Kidney (tissue), 14 donors: ENCODE measurements around the gene ABI3BP. TPM values are rescaled to one million over a fixed set of nuclear protein-coding genes. Genes with fewer than 3 reads are reported as not detected.

Source experiments
- DNase-seq, 5 donors: peaks; one replicate each; pipeline ENCODE4 v3.0.0-alpha.2; 2013 to 2020
- FAIRE-seq: peaks from 2 replicates; lab custom pipeline; 2012; peaks lifted over from hg19 to GRCh38; lab: Jason Lieb, UNC
- H3K27ac ChIP-seq, 2 donors: one replicate each; pipeline ENCODE4 v1.7.0; 2013; ENCODE audit warnings: low read depth in 2 of 2, low read length in 2 of 2, inconsistent platforms in 1 of 2
- H3K27me3 ChIP-seq: one replicate; pipeline ENCODE4 v1.7.1; 2013; ENCODE audit warnings: low read length, inconsistent platforms; ENCODE audit not compliant: control insufficient read depth, insufficient read depth
- H3K36me3 ChIP-seq, 3 donors: one replicate each; pipeline versions ENCODE4 v1.7.0 to v1.7.1; 2013; ENCODE audit warnings: low read length in 3 of 3, control low read depth in 1 of 3, inconsistent platforms in 1 of 3; ENCODE audit not compliant: insufficient read depth in 3 of 3, control insufficient read depth in 2 of 3
- H3K4me1 ChIP-seq, 3 donors: one replicate each; pipeline versions ENCODE4 v1.7.0 to v1.7.1; 2013; ENCODE audit warnings: low read length in 3 of 3, inconsistent platforms in 1 of 3, low read depth in 1 of 3; ENCODE audit not compliant: control insufficient read depth in 2 of 3, insufficient read depth in 2 of 3
- H3K4me3 ChIP-seq, 3 donors: one replicate each; pipeline versions ENCODE4 v1.7.0 to v1.8.1; 2013; ENCODE audit warnings: low read length in 3 of 3, control low read depth in 1 of 3, inconsistent platforms in 1 of 3
- H3K9ac ChIP-seq, 3 donors: one replicate each; pipeline versions ENCODE4 v1.7.0 to v1.7.1; 2013; ENCODE audit warnings: low read length in 3 of 3, control low read depth in 1 of 3, inconsistent platforms in 1 of 3
- H3K9me3 ChIP-seq, 3 donors: one replicate each; pipeline versions ENCODE4 v1.7.0 to v1.7.1; 2013; ENCODE audit warnings: low read length in 3 of 3, control low read depth in 1 of 3, inconsistent platforms in 1 of 3; ENCODE audit not compliant: control insufficient read depth in 2 of 3, insufficient read depth in 1 of 3
- CTCF ChIP-seq: IDR thresholded peaks from 3 replicates; pipeline ENCODE4 v1.5.1; 2012; ENCODE audit warnings: mild to moderate bottlenecking, moderate library complexity, borderline replicate concordance; ENCODE audit not compliant: insufficient read depth; ENCODE audit errors: extremely low read depth
- intact Hi-C: fragments of 100-400 bp; cut with DNase I; formaldehyde crosslinking; loops from one replicate; pipeline ENCODE4 v1.11.1; 2022
- polyA plus RNA-seq: library from polyadenylated mRNA; stranded (reverse); fragments of 350-450 nt; fragmentation: Illumina TruSeq; extraction: RNeasy Lipid Tissue Mini Kit (QIAGEN cat#74804); gene quantifications from one replicate; pipeline ENCODE4 v1.2.3, GENCODE V29; 2014; ENCODE audit warnings: low read depth, low replicate concordance; ENCODE audit not compliant: insufficient read depth
- total RNA-seq: library from RNA; stranded (reverse); fragmentation: NEBNext Ultra II Directional; extraction: Animal tissue kit (Norgen Biotek cat#: 25700); gene quantifications from one replicate; pipeline ENCODE4 v1.2.1, GENCODE V29; 2021
- donor health status: control.
- donor health status: control.
- donor health status: control.
- donor health status: control.
- donor health status: control.
- donor health status: DM: yes; HTN: yes; CAD: no.
- donor health status: Normal renal cell carcinoma (clear cell type).

Gene ABI3BP
- total and polyA plus RNA-seq, 2 donors from 2014 or later = 7.1 to 160 TPM

GRCh38 chr3:100898681-100899080 lies 94.5 kb downstream of the ABI3BP start:
- Histone ChIP-seq H3K27me3 (no peaks in the 10 kb centered on the region), H3K27ac (no peak overlapping the region), H3K36me3 (no peaks in the 10 kb centered on the region), H3K4me1 (no peaks in the 10 kb centered on the region), H3K4me3 (no peak overlapping the region), H3K9me3 (no peaks in the 10 kb centered on the region), H3K9ac (no peak overlapping the region)
- TF ChIP-seq CTCF = no peak
- intact Hi-C loops = no loop called here
- no peak for FAIRE-seq
- no peak for DNase-seq

- Histone ChIP-seq H3K4me1 (no peaks in the 10 kb centered on the region), H3K9me3 (no peaks in the 10 kb centered on the region), H3K27me3 (no peaks in the 10 kb centered on the region), H3K27ac (no peak overlapping the region), H3K36me3 (no peaks in the 10 kb centered on the region), H3K9ac (no peak overlapping the region), H3K4me3 (no peak overlapping the region)
- FAIRE-seq = no peak
- TF ChIP-seq CTCF = no peak
- intact Hi-C loops = no loop called here
- DNase-seq = no peak
Measured at GRCh38 chr3:100896994-100897393, 96.2 kb downstream of the ABI3BP start.

- H3K4me3 ChIP-seq = no peak overlapping the region
- no peak overlapping the region for H3K9ac ChIP-seq
- TF ChIP-seq CTCF = peak; percentile 67
- no peaks in the 10 kb centered on the region for H3K36me3 ChIP-seq
- intact Hi-C loops = no loop called here
- H3K27me3 ChIP-seq = no peaks in the 10 kb centered on the region
- DNase-seq (peak in 4 of 5 donors; percentile 7 to 63 (median 26)), FAIRE-seq (no peak)
- H3K9me3 ChIP-seq = no peaks in the 10 kb centered on the region
- H3K27ac ChIP-seq = no peak overlapping the region
- no peaks in the 10 kb centered on the region for H3K4me1 ChIP-seq
Measured at GRCh38 chr3:100893590-100893989, 99.6 kb downstream of the ABI3BP start.

GRCh38 chr3:100893108-100893507 lies 100.1 kb downstream of the ABI3BP start:
- Histone ChIP-seq H3K9me3 (no peaks in the 10 kb centered on the region), H3K4me3 (no peak overlapping the region), H3K27me3 (no peaks in the 10 kb centered on the region), H3K9ac (no peak overlapping the region), H3K4me1 (no peaks in the 10 kb centered on the region), H3K36me3 (no peaks in the 10 kb centered on the region), H3K27ac (no peak overlapping the region)
- no peak for DNase-seq
- intact Hi-C loops = no loop called here
- no peak for TF ChIP-seq CTCF
- FAIRE-seq = no peak
